ENCODE results near the gene ABCB6.
A peak's percentile ranks its signal among the peaks of the same experiment; 100 is the strongest.
"Not testable (repeated sequence)": the region's sequence is repeated elsewhere in the genome, so short reads cannot be mapped to it uniquely, and the experiment has no call there.

ABCB6 gene

GRCh38 chr2:219218732-219219701 lies at the start of gene ABCB6:
ABCB6 (minus strand) TSS chr2:219218958; CDS start chr2:219218673, 285 bp downstream.
- DNase-seq = peak; percentile 96

- DNase-seq = no peak
These were observed 49.5 kb upstream of the ABCB6 start for GRCh38 chr2:219268294-219268693.

- DNase-seq = no peak
These were observed 48.1 kb upstream of the ABCB6 start for GRCh38 chr2:219266886-219267285.

GRCh38 chr2:219266232-219266631 lies 47.5 kb upstream of the ABCB6 start:
- no peak for DNase-seq

GRCh38 chr2:219261024-219261855 lies 42.5 kb upstream of the ABCB6 start:
- DNase-seq = no peak

- DNase-seq = not testable (repeated sequence)
These were observed 40.2 kb upstream of the ABCB6 start for GRCh38 chr2:219258942-219259341.

GRCh38 chr2:219254590-219255201 lies 35.9 kb upstream of the ABCB6 start:
- no peak for DNase-seq

GRCh38 chr2:219253753-219254589 lies 35.2 kb upstream of the ABCB6 start, which contains the start of gene TUBA4A:
TUBA4A (minus strand) TSS chr2:219253918; CDS start chr2:219253858, 60 bp downstream.
- peak; percentile 63 for DNase-seq

GRCh38 chr2:219252900-219253752 lies 34.4 kb upstream of the ABCB6 start, which contains the start of gene TUBA4B:
TUBA4B (plus strand) TSS chr2:219253243; CDS start chr2:219253408, 165 bp downstream.
- peak; percentile 37 for DNase-seq

GRCh38 chr2:219252570-219252899 lies 33.8 kb upstream of the ABCB6 start:
- no peak for DNase-seq

- DNase-seq = no peak
These were observed 33.3 kb upstream of the ABCB6 start for GRCh38 chr2:219252084-219252483.

- DNase-seq = no peak
These were observed 32.9 kb upstream of the ABCB6 start for GRCh38 chr2:219251656-219252055.

GRCh38 chr2:219250049-219250781 lies 31.5 kb upstream of the ABCB6 start:
- no peak for DNase-seq

- peak; percentile 72 for DNase-seq
These were observed 30.6 kb upstream of the ABCB6 start for GRCh38 chr2:219249203-219249980.

GRCh38 chr2:219248845-219249202 lies 30.1 kb upstream of the ABCB6 start:
- DNase-seq = no peak

GRCh38 chr2:219247678-219248642 lies 29.2 kb upstream of the ABCB6 start:
- DNase-seq = no peak

GRCh38 chr2:219246559-219246958 lies 27.8 kb upstream of the ABCB6 start:
- DNase-seq = no peak

- no peak for DNase-seq
These were observed 27.1 kb upstream of the ABCB6 start for GRCh38 chr2:219245899-219246230.
